Measurements from ENCODE around the gene PACRG. TPM values are rescaled to one million over a fixed set of nuclear protein-coding genes. Genes with fewer than 3 reads are reported as not detected.

PACRG gene
- polyA plus RNA-seq, 5 donors = 5.6 to 6.9 (median 6.4) TPM

DNA sequence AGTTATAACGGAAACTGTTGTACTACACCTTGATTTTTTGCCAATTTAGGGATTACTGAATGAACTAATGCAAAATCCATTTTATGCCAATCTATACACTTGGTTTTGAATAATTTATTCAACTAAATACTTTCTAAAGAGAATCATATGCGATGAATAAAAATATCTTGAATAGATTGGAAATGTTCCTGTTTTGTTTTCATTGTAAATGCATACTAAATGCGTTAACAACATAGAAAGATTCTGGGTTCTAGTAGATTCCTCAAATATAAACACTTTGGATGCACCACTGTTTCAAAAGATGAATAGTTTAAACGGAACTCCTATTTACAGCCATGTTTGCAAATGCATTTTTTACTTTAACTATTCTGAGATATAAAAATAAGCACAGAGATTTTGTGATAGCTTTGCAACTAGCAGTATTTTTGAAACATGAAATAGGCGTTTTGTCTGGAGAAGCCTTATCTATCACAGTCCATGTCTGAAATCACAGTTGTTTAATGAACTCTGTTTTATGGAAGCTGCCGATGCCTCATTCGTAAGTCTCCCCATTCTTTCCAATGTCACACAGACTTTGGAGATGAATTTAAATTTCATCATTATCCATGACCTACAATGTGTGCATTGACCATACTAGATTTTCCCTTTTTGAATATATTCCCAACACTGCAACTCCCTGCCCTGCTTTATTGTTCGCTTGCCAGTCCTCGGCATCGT is 409.1 kb downstream of the PACRG start:
- no peak for DNase-seq

DNA sequence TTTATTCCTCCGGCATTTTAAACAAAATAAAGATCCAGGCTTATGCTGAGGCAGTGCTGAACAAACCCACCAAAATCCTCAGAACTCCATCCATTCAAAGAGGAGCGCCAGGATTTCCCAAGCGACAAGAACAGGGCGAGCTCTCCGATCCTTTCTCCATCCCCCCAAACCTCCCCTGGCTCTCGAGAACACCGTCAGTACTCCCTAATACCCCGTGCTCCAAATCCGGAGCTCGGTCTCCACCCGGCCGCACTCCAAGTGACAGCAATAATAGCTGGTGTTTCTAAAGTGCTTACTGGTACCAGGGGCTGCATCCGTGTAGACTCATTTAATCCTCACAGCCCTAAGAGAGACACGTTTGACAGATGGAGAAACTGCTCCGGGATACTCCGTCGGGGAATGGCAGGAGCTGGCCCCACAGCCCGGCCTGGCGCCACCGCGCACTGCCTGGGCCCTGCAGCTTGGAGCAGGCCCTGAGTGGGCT is 409.7 kb downstream of the PACRG start:
- DNase-seq = no peak

DNA sequence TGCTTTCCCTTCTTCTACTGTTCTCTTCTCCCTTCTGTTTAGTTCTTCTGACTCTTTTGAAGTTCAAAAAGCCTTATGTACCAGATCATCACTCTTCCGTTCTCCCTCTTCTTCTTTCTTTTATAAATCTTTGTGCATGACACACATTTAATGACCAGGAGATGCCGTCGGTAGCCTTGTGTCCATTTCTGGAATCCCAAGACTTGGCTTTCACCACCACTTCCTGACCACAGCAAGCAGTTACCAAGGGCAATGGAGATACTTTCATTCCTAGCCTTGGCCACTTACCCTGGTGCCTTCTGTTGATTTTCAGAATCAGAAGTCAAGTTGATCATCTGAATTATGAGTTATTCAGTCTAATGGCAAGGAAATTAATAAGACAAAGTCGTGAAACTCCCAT is 418.3 kb downstream of the PACRG start:
- no peak for DNase-seq

DNA sequence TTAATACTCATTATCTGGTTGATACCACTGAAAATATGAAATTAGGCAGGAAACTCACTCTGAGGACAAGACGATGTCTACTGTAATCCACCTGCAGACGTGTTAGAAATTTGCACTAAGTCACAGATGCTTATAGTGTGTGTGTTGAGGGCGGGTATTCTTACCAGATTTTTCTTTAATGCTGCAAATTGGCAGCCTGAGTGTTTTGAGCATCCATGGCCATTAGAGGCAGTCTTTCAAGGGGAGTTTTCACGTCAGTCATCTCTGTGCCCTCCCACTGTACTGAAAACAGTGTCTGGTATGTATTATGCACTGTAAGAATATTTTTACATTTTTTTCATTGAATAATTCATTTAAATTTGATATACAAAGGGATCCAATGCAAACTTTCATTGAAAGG is 420.2 kb downstream of the PACRG start:
- no peak for DNase-seq

DNA sequence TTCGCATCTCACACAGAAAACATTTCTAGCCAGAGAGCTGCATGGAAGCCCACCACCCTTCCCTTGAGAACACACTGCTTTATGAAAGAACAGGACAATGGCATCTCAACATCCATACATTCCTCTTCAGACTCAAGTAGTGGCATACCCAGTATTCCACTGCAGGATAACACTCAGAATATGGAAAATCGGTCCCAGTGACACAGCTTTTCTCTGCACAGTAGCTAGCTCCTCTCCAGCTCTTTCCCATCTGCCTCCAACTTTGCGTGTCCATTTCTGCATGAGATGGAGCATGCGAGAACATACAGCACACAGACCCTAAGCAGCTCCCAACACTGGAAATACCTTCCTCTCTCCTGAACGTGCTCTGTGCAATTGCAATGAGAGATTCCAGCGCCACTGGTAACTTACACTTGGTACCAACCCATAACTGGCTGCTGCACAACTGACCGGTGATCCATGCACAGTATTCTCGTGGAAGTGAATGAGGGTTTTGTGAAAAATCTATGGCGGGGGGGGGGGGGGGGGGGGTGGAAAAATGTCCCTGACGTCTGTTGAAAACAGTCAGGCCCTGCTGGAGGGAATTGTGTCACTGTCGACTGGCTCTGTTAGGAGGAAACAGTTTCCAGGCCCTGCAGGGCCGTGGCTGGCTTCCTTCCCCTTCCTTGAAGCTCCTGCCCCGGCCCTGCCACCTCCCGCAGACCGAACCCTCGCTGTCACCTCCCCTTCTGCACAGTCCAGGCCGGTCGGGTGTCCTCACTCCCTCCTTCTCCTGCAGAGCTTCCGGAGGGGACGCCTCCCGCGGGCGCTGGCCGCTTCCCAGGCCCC is 420.9 kb downstream of the PACRG start:
- no peak for DNase-seq

DNA sequence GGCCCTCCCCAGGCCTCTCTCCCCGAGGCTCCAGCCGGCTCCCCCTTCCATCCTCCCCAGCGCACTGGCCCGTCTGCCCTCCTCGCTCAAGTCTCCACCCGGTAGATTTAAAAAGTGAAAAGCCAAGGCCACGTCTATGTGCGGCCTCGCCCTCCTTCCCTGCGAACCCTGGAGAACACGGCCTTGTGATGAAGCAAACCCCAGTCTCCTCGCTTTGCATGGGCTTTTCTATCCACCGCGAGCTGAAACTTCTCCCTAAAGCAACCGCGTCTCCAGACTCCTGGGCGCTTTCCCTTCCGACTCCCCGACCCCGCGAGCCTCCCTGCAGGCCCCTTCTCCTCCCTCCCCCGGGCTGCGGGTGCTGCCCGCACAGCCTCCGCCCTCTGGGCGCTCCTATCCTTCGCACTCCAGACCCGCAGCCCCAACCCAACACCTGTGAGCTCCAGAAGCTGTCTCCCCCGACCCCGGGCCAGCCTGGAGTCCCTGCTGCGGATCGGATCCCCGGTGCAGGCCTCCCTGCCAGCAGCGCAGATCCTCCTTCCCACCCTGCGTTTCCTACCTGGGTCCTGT is 421.6 kb downstream of the PACRG start:
- no peak for DNase-seq

DNA sequence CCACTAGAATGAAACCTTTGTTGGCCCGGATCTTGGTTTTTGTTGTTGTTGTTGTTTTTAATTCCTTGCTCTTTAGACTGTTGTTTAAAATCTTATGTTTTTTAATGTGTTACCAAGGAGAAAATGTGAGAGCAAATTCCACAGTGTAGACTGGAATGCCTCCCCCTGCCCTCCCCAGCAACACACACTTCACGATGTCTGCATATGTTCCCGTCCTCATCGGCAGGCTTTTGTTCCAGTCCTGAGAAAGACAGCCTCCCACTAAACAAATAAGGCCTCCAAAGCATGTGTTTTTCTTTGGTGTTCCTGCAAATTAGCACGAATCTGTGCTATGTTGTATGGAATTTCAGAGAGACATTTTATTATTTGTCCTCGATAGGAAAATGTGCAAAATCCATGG is 423.4 kb downstream of the PACRG start:
- DNase-seq = no peak

DNA sequence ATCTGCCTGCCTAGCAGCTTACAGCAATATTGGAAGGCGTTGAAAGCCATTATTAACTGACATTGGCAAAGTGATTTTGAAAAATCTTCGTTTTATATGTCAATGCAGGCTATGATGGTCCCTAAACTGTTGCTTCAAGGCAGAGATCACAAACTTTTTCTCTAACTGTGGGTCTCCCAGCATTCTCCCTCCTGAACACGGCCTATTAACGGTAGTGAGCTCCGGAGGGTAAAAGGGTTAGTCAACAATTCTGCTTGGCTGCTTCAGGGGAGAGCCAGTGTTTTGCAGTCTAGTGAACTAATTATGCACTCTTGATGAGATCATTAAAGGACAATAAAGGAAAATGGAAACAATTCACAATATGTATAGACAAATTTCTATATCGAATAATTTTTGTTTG is 424.9 kb downstream of the PACRG start:
- peak in 1 of 2 donors; percentile 8 for DNase-seq

DNA sequence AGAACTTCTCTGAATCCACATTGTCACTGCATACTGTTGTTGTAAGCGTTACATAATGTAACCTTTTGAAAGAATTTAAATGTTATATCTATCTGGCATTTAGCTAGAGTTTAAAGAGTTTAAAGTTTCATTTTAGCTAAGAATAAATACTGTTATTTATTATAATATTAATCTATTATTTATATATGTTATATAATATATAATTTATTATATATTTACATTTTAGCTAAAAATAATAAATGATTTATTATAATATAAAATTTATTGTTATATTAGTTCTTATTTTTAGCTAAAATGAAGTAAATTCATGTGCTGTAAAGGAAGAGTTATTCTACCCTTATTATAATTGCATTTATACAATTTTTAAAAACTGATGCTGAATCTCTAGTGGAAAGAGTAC is 431.3 kb downstream of the PACRG start:
- no peak for DNase-seq

DNA sequence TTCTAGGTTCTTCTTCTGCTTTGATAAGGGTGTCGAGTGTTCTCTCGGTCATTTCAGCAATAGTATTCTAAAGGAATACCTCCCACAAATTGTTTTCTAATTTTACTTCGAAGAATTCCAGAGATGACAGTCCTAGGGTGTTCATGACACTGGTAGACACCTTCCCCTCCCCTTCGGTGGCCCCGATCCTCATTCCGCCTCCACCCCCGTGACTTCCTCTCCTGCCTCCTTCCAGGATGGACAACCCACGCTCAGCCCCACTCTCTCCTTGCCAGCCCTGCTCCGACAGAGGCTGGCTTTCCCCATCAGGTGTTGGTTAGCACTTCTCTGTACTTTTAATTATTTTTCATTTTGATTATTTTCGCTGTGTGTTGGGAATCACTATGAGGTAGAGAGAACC is 431.9 kb downstream of the PACRG start:
- no peak for DNase-seq

DNA sequence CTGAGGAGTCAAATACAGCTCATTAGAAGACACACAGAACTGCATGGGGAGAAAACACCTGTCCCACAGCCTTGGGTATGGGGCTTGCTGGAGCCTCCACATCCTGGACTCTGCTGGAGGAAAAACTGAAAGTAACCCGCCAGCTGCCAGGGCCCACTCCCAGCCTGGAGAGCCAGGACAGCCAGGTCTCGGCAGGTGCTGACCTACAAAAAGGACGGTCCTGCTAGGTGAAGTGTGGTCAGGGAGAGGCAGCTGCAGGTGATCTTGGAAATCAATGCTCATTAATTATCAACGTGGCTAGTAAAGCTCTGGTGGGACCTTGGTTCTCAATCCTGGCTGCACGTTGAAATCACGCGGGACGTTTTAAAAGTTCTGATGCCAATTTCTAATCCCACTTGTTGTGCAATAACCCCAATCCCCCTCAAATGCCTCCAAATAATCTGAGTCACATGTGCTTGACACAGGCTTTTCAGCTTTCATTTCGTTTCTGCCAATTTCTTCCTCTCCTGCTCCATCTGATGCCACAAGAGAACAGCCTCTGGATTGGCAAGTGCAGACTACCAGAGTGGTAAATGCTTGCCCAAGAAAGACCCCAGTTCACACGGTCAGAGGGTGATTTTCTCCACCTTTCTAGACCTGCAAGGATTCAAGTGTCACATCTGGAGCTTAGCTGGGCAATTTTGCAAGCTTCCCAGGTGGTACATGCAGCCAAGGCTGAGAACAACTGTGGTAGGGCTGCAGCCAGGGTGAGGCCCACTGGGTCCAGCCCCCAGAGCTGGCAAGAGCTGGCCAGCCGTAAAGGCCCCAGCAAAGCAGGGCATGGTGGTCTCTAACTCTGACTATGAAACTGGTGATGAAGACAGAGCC is 434.5 kb downstream of the PACRG start:
- DNase-seq = no peak

DNA sequence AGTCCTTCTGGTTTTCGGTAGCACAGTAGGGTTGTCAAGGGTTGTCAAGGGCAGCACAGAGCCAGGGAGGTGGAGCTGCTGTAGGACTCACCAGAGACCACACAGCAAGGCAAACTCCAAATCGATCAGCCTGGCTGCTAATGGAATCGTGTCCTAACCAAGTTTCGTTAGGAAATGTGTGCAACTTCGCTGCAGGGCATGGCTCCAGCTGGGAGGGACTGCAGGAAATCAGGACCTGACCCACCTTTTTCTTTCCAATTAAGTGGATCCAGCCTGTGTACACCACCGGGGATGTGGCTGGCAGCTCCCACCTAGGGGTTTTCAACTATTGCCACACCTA is 435.1 kb downstream of the PACRG start:
- no peak for DNase-seq

DNA sequence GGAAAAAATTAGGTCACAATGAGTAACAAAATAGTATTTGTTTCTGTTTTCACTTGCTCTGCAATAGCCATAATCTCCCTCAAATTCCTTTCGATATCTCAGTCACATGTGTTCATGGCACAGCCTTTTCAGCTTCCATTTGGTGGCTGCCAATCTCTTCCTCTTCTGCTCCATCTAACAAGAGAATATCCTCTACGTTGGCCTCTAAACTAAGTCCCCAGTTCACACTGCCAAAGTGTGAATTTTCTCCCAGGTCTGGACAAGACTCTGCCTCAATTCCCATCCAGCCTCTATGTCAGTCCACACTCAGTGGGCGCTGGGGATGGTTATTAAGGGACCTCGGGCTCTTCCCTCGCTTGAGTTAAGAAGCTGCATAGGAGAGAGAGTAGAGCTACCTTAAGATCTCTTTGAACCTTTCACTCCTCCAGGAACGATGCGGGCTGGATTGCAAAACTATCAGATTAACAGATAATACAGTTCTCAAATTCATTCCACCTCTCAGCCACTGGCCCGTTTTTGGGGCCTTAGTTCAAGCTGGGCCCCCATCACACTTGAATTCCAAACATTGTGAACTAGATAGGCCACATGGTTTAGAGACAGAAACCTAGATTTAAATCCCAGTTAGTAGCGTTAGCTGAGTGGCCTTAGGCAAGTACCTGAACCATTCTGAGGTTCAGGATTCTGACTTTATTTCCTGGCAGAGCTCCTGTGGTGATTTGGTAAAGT is 436.6 kb downstream of the PACRG start:
- DNase-seq = no peak

DNA sequence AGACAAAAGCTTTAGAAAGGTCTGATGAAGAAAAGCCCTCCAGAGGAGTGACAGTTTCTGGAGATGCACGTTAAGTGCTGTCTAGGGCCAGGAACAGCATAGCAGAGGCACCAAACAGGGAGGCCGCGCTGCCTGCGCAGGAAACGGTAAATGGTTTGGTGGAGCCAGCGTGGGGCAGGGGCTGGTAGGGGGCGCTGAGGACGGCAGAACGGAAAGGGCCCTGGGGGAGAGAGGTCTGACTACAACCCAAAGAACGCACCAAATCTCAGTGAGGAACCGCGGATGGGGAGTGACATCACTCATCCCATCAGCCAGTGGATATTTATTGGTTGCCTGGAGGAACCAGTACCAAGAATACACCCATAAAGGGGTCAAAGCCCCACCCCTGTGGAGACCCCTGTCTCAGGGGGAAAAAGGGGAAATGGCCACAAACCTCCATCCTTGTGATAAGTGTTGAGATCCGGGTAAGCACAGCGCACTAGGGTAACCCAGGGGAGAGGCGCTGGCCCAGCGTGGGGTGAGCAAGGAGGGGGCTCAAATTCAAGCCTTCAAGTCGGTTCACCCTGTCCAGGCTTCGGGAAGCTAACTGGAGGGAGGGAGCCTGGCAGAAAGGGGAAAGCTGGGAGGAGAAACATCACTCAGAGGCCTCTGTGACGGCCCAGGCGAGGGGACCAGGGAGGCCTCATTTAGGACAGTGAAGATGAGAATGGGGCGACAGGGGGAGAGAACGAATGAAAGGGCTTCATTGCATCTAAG is 437.6 kb downstream of the PACRG start:
- DNase-seq = no peak

DNA sequence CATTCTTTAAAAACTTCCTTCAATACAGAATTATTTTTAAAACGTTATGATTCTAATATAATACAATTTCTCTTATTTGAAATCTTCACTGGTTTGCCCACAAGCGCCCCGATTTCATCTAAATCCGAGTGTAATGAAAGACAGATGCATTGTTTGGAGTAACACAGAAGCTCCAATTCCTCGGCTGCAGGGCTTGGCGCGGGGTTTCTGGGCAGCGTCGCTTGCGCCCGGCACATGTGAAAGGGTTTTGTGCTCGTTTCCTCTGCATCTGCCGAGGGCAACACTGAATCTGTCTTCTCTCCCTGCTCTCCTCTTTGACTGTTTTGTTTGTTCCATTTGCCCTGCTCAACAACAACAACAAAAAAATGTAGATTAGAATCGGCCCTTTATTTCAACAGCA is 438.1 kb downstream of the PACRG start:
- DNase-seq = no peak

DNA sequence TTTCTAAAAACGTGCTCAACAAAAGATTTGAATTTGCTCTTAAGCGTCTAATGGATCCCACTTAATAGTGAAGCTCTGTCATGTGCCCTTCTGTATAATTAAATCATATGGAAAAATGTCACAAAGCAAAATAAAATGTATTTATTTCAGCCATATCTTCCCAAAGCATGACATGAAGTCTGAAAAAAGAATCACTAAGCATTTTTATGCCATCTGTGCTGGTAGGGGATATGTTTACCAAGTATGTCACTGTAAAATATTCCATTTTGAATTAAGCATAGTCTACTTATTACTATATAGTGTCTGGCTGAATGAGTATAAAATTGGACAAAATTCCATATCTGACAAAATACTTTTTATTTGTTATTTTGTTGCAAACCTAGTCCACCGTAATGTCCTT is 438.7 kb downstream of the PACRG start:
- DNase-seq = no peak

DNA sequence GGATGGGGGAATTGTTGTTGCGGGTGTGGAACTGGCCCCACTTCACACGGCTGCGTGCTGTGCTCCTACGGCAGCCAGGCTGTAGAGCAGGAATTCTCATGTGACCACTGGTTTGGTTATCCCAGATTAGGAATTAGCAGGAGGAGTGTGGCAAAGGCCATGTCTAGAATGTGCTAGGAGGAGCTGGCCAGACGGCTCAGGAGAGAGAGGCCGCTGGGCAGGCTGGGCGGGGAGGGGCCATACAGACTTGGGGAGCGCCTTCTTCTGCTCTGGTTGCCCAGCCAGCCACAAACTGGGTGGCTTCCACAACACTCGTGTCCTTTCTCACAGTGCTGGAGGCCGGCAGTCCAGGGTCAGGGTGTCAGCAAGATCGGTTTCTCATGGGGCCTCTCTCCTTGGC is 441.7 kb downstream of the PACRG start:
- DNase-seq = no peak

DNA sequence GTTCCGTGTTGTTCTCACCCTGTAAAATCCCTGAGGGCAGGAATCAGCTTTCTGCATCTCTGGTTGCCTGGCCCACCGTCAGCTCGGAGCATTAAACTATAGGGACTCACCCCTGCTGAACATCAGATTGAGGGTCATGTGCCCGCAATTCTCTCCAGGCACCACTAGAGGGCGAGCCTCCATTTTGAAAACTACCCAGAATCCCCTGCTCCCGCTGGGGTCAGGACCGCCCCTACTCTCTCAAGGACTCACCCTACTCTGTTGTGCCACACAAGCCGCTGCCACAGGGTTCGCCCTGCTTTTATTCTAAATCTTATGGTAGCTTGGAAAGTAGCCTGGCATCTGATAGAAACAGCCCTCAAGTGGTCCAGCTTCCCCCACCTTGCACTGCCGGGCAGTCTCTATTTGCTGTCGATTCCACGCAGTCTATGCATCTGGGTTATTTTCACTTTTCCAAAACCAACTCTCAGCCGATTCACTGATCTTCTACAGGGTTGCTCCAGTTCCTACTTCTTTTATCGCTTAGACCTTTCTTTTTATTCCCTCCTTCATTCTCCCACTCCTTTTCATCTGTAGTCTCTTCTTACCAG is 442.6 kb downstream of the PACRG start:
- DNase-seq = no peak

DNA sequence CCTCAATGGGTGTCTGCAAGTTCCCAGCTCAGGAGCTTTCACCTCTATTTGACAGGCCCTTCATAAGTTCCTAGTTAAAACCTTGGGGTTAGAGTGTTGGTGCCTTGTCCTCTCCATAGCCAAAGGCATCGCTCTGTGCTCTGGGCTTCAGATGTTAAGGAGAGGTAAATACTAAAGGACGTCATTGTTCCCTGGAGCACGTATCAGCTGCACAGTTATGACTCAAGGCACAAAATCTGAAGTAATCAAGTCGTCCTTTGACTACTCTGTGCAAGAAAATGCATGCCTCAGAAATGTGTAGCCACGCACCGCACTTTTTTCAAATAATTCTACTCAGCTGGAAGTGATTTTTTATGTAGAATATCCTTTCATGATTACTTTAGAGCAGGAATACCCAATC is 446.0 kb downstream of the PACRG start:
- no peak for DNase-seq

DNA sequence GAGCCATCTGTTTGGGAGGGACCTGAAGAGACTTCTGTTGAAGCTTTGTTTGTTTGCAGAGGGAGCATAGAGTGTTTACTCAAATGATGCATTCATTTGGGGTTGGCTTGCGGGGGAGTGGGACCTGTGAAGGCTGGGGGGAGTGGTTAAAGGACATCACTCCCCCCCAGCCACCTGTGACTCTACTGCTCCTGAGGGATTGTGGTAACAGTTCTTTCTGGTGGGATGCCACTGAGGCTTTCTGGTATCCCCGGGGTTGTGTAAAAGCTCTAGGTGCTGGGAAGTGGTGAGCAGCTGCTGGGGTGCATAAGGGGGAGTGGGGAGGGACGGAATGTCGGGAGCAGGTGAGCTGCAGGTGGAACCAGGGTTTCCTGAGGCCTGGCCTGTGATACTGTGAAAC is 447.5 kb downstream of the PACRG start:
- DNase-seq = no peak

Measured in right lung (tissue), 5 donors.